Measurements from ENCODE around the gene CORIN. TPM values are rescaled to one million over a fixed set of nuclear protein-coding genes. Genes with fewer than 3 reads are reported as not detected.

The CORIN gene
- 0.11 to 0.37 TPM (median 0.14 TPM) in 3 replicates for polyA plus RNA-seq
- 0.10 TPM for polyA plus RNA-seq (2011; ENCODE audit: low read depth)
- polyA plus RNA-seq (2011; cell fraction: cytosol; rRNA removed), result 0.03 and 0.12 TPM in 2 replicates
- polyA plus RNA-seq (2011; cell fraction: nucleus; rRNA removed), result 0.70 and 0.79 TPM in 2 replicates
- 0.15 and 1.2 TPM in 2 replicates for polyA plus RNA-seq (2012; ENCODE audit: low replicate concordance)
- 0.66 to 0.77 TPM in 2 of 3 replicates, not detected in the other for polyA minus RNA-seq
- not detected for polyA minus RNA-seq (2011; cell fraction: cytosol; rRNA and poly(A)+ RNA removed)
- polyA minus RNA-seq (2011; cell fraction: nucleus; rRNA and poly(A)+ RNA removed), result 0.42 and 0.62 TPM in 2 replicates

- H3K36me3 ChIP-seq (ENCODE audit: control insufficient read depth in 2 of 2, extremely low read depth in 1 of 2, insufficient read depth in 2 of 2, low read length in 2 of 2), result no peaks in the 10 kb centered on the region
- H3K27ac ChIP-seq (ENCODE audit: control insufficient read depth, insufficient read depth, low read length), result no peak within 1 kb of the TSS
- no peak for DNase-seq (ENCODE audit: low read depth, low spot score)
- no peak for TF ChIP-seq EZH2 (IDR thresholded peaks at IDR 0.05; ENCODE audit: low read length)
- TF ChIP-seq CTCF (optimal IDR thresholded peaks at IDR 0.05 in 1 of 3, IDR thresholded peaks at IDR 0.05 in 1 of 3, conservative IDR thresholded peaks at IDR 0.05 in 1 of 3; ENCODE audit: extremely low read depth in 1 of 3, insufficient read depth in 2 of 3, low read length in 3 of 3), result no peak
- H3K4me2 ChIP-seq (ENCODE audit: control insufficient read depth, extremely low read depth, insufficient read depth, low read depth, low read length), result peak within 1 kb of the TSS; percentile 90
- H3K9me3 ChIP-seq (ENCODE audit: control insufficient read depth, low read depth, low read length), result no peaks in the 10 kb centered on the region
- dilution Hi-C loops (cut with MboI; ENCODE audit: extremely low pct_ligation_motif_present, low sequenced_read_pairs), result no loop called here
- FAIRE-seq, result no peak
- H3K9ac ChIP-seq (ENCODE audit: control insufficient read depth, extremely low read depth, insufficient read depth, low read length), result peak within 1 kb of the TSS; percentile 51
- no peaks in the 10 kb centered on the region for H3K9me1 ChIP-seq (ENCODE audit: control insufficient read depth, extremely low read depth, insufficient read depth, low read length)
- H3K79me2 ChIP-seq (ENCODE audit: control insufficient read depth, insufficient read depth, low read length), result no peaks in the 10 kb centered on the region
- no peaks in the 10 kb centered on the region for H4K20me1 ChIP-seq (ENCODE audit: control insufficient read depth, extremely low read depth, insufficient read depth, low read length)
- no peaks in the 10 kb centered on the region for H3K27me3 ChIP-seq (ENCODE audit: control insufficient read depth, extremely low read depth, insufficient read depth, low read length)
- H3K4me1 ChIP-seq (ENCODE audit: control insufficient read depth, extremely low read depth, insufficient read depth, low read length), result peaks cover 13% of the 10 kb centered on the region
- H3K4me3 ChIP-seq (ENCODE audit: control insufficient read depth in 2 of 3, extremely low read depth in 1 of 3, insufficient read depth in 2 of 3, low read depth in 1 of 3, low read length in 3 of 3), result peak within 1 kb of the TSS; percentile 43 to 65 (median 62)
- H2AFZ ChIP-seq (ENCODE audit: control insufficient read depth, low read length), result peak within 1 kb of the TSS; percentile 79
These were observed at the start of gene CORIN for GRCh38 chr4:47837908-47838294. TSS of gene CORIN (minus strand) at chr4:47838067. CDS start at chr4:47837949, 118 bp downstream.

- Histone ChIP-seq H3K4me2 (ENCODE audit: control insufficient read depth, extremely low read depth, insufficient read depth, low read depth, low read length) (no peak overlapping the region), H3K27me3 (ENCODE audit: control insufficient read depth, extremely low read depth, insufficient read depth, low read length) (no peaks in the 10 kb centered on the region)
- dilution Hi-C loops (cut with MboI; ENCODE audit: extremely low pct_ligation_motif_present, low sequenced_read_pairs), result no loop called here
These were observed 44.4 kb upstream of the CORIN start for GRCh38 chr4:47882228-47882627.

More at GRCh38 chr4:47882228-47882627, 44.4 kb upstream of the CORIN start:
- no peak for DNase-seq (ENCODE audit: low read depth, low spot score)
- no peak for FAIRE-seq
- H3K79me2 ChIP-seq (ENCODE audit: control insufficient read depth, insufficient read depth, low read length), result no peaks in the 10 kb centered on the region
- no peaks in the 10 kb centered on the region for H4K20me1 ChIP-seq (ENCODE audit: control insufficient read depth, extremely low read depth, insufficient read depth, low read length)
- H3K4me1 ChIP-seq (ENCODE audit: control insufficient read depth, extremely low read depth, insufficient read depth, low read length), result no peaks in the 10 kb centered on the region
- TF ChIP-seq EZH2 (IDR thresholded peaks at IDR 0.05; ENCODE audit: low read length), result no peak
- no peak for TF ChIP-seq CTCF (optimal IDR thresholded peaks at IDR 0.05 in 1 of 3, IDR thresholded peaks at IDR 0.05 in 1 of 3, conservative IDR thresholded peaks at IDR 0.05 in 1 of 3; ENCODE audit: extremely low read depth in 1 of 3, insufficient read depth in 2 of 3, low read length in 3 of 3)
- H3K9ac ChIP-seq (ENCODE audit: control insufficient read depth, extremely low read depth, insufficient read depth, low read length), result no peak overlapping the region
- no peak overlapping the region for H2AFZ ChIP-seq (ENCODE audit: control insufficient read depth, low read length)
- peaks cover 9 to 18% of the 10 kb centered on the region in 2 experiments for H3K36me3 ChIP-seq (ENCODE audit: control insufficient read depth in 2 of 2, extremely low read depth in 1 of 2, insufficient read depth in 2 of 2, low read length in 2 of 2)
- H3K4me3 ChIP-seq (ENCODE audit: control insufficient read depth in 2 of 3, extremely low read depth in 1 of 3, insufficient read depth in 2 of 3, low read depth in 1 of 3, low read length in 3 of 3), result no peak overlapping the region
- no peaks in the 10 kb centered on the region for H3K9me1 ChIP-seq (ENCODE audit: control insufficient read depth, extremely low read depth, insufficient read depth, low read length)
- H3K27ac ChIP-seq (ENCODE audit: control insufficient read depth, insufficient read depth, low read length), result no peak overlapping the region
- no peaks in the 10 kb centered on the region for H3K9me3 ChIP-seq (ENCODE audit: control insufficient read depth, low read depth, low read length)

Data from keratinocyte (primary cell).